CD4-positive, alpha-beta T cell treated with Interleukin-1 beta for 1 hour (primary cell): Measurements from ENCODE around the gene CNGB1.
"Not testable (repeated sequence)": the region's sequence is repeated elsewhere in the genome, so short reads cannot be mapped to it uniquely, and the experiment has no call there.

Source experiments
- DNase-seq, 2 donors: peaks; one replicate each; pipeline ENCODE4 v3.0.0-alpha.2; 2020 to 2022

Gene CNGB1

DNA sequence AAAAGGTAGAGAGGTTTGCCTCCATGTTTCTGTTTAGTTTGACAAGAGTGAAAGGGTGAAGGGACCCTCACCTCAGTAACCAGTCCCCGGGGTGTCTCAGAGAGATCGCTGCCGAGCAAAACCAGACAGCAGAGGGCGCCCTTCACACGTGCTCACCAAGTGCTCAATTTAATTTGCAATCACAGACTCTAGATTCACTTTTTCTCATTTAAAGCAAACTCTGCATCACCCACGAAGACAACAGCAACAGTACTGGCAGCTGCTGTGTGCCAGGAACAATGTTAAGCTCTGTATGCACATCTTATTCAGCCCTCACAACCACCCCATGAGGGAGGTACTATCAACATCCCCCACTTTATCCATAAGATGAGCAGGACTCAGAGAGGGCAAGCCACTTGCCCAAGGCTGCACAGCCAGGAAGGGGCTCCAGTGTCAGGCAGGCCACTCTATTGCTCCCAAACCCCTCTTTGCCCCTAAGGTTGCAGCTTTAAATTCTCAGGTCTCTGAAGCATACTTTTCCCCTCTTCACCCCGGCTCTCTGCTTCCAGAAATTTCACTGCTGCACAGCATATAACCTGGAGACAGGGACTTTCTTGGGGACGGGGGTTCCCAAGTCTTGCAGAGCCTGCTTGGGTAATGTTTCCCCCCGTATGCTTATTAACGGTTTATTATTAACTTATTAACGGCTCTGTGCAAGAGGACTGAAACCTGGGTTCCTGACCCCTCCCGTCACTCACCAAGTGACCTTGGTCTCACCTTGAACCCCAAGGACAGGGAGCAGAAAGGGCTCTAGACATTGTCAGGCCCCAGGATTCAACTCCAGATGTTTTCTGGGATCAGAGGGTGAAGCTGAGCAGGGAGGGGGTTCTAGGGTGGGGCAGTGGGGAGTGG is 70.9 kb downstream of the CNGB1 start:
- peak; percentile 72 to 79 for DNase-seq

DNA sequence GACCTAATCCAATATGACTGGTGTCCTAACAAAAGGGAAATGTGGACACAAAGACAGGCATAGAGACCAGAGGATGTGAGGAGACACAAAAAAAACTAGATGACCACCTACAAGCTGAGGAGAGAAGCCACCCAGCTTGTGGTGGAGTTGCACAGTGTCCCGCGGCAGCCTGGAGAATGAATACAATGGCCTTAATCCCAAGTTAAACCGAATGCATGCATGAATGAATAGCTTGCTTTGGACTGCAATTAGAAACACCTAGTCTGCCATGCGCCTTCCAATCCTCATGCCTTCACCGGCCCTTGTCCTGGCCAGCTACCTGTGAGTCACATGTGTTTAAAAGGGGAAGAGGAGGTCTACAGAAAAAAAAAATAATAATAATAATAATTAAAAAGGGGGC is 72.0 kb downstream of the CNGB1 start:
- no peak for DNase-seq

GRCh38 chr16:57897996-57898395 is 72.9 kb downstream of the CNGB1 start:
- DNase-seq, result no peak

DNA sequence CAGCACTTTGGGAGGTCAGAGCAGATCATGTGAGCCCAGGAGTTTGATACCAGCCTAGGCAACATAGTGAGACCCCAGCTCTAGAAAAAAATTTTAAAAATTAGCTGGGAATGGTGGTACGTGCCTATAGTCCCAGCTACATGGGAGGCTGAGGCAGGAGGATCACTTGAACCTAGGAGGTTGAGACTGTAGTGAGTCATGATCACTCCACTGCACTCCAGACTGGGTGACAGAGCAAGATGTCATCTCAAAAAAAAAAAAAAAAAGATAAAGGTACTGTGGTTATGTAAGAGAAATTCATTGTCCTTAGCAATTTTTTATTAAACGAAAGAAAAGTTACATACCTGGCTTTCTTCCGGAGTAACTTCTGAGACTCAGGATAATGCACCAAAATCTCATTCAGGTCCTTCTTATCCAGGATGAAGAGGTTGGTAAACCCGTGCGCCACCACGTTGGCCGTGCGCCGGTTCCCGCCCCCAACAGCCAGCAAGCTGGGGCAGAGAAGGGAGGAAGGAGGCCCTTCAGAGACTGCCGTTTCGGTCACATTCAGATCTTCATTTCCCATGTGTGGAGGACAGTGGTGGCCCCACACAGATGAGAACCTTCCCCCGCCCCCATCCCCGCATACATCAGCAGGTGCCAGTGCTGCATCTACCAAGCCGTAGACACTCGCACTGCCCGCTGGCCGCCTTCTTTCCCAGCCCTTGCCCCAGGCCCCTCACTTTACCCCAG is 73.7 kb downstream of the CNGB1 start:
- DNase-seq, result no peak

- not testable (repeated sequence) for DNase-seq
These were observed 75.8 kb downstream of the CNGB1 start for GRCh38 chr16:57895081-57895547.

GRCh38 chr16:57894390-57895080 is 76.4 kb downstream of the CNGB1 start:
- no peak for DNase-seq

DNA sequence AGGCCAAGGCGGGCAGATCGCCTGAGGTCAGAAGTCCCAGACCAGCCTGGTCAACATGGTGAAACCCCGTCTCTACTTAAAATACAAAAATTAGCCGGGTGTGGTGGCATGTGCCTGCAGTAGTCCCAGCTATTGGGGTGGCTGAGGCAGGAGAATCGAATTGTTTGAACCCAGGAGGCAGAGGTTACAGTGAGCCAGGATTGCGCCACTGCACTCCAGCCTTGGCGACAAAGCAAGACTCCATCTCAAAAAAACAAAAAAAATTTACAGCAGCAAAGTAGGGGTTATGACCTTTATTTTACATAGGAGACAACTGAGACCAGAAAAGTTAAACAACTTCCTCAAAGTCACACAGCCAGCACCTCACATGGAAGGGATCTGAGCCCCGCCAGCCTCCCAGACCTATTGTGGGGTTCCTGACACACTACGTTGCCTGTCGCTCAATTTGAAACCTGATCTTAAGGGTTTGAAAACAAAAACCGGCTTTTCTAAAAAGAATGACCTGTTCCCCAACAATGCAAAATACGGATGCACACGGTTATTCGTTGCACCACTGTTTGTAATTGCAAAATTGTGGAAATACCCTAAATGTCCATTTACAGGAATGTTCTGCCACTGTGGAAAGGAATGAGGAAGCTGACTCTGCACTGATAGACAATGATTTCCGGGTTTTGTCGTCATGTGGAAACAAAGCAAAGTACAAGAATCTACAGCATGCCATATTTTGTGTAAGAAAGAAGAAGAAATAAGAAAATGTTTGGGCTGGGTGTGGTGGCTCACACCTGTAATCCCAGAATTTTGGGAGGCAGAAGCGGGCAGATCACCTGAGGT is 77.2 kb downstream of the CNGB1 start:
- peak in 1 of 2 donors; percentile 44 for DNase-seq

- no peak for DNase-seq
These were observed 77.7 kb downstream of the CNGB1 start for GRCh38 chr16:57893217-57893558.

GRCh38 chr16:57892447-57893096 is 78.4 kb downstream of the CNGB1 start:
- DNase-seq, result peak in 1 of 2 donors; percentile 31

DNA sequence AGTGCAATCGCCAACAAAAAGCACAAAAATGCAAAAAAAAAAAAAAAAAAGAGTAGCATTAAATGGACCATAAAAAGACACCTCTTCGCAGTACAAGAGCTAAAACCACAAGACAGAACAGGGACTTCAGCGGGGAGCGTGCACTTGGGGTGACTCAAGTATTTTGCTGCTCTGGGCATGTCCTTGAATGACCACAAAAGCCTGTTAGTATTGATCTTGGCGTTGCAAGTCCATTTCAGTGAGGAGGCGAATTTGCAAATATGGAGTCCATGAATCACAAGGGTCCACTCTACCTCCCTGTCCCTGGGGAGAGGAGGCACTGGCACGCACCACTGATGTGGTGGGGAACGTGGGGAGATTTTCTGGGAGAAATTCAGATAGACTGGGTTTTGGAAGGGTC is 78.9 kb downstream of the CNGB1 start:
- DNase-seq, result no peak

GRCh38 chr16:57890752-57891111 is 80.2 kb downstream of the CNGB1 start:
- no peak for DNase-seq

DNA sequence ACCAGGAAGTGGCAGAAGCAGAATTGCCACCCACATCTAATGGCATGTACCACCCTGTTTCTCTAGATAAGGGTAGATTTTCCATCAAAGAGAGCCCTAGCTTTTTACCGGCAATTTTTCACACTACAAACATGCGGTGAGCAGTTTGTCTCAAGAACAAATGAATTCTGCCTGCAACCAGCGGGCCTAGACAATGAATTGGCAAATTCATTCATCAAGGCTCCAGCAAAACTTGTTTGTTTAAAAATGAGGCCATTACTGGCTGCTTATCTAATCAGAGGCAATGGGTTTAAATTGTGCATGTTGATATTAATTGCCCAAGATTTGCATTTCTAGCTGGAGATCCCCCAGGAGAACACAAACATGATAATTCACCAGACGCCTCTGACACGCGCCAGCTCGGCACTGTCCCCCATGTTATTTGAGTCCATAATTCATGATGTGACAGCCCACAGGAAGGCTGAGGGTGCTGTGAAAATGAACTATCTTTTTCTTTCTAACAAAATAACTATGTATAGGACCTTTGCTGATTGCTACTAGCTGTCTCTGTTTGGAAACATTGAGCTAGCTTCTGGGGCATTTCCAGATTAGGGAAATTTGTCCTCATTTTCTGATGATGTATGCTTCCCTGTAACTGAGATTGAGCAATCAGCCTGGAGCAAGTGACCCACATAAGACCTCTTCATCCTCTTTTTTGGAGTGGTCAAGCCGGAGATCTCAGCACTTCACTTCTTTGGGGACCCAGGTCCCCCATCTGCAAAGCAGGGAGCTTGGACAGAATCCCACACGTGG is 80.8 kb downstream of the CNGB1 start:
- DNase-seq, result no peak

DNA sequence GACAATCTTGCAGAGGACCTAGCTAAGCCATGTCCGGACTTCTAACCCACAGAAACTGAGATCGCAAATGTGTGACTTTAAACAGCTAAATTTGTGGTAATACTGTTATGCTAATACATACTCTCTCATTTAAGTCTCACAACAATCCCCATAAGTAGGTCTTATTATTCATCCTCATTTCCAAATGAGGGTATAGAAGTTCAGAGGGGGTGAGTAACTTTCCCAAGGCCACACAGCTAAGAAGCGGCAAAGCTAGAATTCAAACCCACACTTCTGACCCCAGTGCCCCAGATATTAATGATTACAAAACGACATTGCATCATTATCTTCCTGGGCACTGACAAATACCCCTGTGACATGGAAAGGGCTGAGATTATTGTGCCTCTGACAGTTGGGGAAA is 81.4 kb downstream of the CNGB1 start:
- DNase-seq, result no peak

DNA sequence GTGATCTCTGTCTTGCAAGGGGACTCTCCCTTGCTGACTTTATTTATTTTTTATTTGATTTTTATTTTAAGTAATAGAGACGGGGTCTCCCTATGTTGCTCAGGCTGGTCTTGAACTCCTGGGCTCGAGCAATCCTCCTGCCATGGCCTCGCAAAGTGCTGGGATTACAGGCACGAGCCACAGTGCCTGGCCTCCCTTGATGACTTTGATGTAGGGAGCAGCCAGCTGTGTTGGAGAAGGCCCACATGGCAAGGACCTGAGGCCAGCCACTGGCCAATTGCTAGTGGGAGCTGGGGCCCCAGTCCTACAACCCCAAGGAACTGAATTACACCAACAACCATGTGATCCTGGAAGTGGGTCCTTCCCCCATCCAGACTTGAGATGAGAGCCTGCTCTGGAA is 81.8 kb downstream of the CNGB1 start:
- no peak for DNase-seq

GRCh38 chr16:57888128-57888527 is 82.8 kb downstream of the CNGB1 start:
- no peak for DNase-seq

GRCh38 chr16:57887711-57888110 is 83.2 kb downstream of the CNGB1 start:
- DNase-seq, result no peak

DNA sequence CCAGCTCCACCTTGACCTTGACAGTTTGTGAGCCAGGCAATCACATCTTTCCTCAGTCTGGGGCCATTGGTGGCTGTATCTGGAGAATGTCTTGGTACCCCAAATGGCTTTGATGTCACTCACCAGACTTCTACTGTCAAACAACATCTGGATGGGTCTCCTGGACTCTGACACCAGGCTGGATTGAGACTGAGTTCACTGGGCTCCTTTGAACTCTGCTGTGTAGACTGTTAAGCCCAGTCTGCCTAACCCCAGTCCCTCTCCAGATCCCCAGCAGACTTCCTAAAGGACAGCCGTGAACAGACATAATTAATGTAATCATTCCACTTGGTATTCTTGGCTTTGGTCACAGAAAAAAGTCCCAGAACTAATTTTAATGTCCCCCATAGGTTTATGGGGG is 84.5 kb downstream of the CNGB1 start:
- DNase-seq, result no peak

DNA sequence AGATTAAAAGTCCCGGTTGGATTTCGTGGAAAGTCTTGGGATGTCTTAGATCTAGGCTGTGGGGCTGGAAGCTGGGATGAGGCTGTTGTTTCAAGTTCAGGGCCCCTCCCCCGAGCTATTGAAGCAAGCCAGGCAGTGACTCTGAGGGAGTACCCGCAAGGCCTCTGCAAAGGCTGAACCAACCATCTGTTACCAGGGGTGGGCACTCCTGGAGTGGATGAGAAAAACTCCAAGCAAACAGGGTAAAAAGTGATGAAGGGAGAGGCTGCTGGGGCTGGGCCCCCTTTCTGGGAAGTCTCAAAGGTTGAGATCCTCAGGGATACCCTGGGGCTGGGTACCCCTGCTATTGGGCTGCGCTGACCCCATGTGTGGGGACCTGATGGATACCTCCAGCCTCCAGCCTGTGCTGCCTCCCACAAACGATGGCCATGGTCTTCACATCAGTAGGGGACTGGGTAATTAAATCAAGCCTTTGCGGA is 86.2 kb downstream of the CNGB1 start:
- no peak for DNase-seq

GRCh38 chr16:57883953-57884654 is 86.8 kb downstream of the CNGB1 start:
- DNase-seq, result no peak

- no peak for DNase-seq
These were observed 87.4 kb downstream of the CNGB1 start for GRCh38 chr16:57883480-57883879.

DNA sequence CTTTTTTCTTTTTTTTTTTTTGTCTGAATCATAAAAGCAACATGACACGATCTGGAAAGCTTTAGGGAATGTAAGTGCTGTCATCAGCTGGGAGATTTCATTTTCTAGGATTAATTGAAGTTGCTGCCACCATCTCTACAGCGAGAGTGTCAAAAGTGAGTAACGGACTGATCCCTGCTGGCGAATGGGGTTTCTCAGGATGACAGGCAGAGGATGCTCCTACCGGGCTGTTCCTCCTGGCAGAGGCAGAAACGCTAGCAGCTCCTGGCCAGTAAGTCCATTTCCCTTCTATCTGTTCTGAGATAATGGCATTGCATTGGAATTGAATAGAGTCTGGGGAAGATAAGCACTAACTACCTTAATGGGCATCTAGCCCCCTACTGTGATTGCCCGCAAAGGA is 88.1 kb downstream of the CNGB1 start:
- no peak for DNase-seq
